Measurements from ENCODE around the gene ANKRD34C. TPM values are rescaled to one million over a fixed set of nuclear protein-coding genes. Genes with fewer than 3 reads are reported as not detected.

Gene ANKRD34C
- not detected in 5 replicates for total RNA-seq (2022; extraction: Qiagen RNA extraction)

DNA sequence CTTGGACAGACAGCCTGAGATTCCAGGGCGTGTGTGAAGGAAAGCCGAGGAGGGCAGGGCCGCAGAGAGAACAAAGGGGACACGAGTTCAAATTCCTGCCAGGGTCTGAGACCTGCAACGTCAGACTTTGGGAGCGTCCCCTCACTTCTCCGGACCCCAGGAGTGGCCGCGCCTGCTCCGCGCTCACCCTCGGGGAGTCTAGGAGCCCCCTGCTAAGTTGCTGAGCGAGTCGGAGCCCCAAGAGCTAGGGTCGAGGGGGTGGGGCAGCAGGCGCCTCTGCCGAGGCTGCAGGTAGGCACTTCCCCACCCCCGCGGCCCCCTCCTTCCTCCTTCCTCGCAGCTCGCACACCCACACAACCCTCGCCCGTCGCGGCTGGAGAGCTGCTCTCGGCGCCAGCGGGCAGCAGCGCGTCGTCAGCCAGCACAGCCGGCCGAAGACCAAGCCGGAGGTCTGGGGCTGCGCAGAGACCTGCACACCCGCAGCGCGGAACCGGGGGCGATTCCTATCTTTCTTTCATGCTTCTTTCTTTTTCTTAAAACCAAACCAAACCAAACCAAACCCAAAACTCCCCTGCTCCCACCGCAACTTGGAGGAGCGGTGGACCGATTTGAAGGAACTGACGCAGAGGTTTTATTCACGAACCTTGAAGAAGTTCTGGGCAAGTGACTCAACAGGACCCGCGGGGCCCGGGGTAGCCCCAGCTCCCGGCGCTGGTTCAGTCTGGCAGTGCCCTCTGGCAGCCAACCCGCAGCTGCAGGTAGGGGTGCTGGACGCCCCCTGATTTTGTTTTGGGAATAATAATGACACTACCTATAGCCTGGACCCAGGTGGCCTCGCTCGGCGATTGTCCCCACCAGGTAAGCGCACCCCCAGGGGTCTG is at the start of gene ANKRD34C:
TSS of gene ANKRD34C (plus strand) at position 352 of the 881 bp plus-strand sequence. CDS start 10,563 bp downstream, outside the sequence.

DNA sequence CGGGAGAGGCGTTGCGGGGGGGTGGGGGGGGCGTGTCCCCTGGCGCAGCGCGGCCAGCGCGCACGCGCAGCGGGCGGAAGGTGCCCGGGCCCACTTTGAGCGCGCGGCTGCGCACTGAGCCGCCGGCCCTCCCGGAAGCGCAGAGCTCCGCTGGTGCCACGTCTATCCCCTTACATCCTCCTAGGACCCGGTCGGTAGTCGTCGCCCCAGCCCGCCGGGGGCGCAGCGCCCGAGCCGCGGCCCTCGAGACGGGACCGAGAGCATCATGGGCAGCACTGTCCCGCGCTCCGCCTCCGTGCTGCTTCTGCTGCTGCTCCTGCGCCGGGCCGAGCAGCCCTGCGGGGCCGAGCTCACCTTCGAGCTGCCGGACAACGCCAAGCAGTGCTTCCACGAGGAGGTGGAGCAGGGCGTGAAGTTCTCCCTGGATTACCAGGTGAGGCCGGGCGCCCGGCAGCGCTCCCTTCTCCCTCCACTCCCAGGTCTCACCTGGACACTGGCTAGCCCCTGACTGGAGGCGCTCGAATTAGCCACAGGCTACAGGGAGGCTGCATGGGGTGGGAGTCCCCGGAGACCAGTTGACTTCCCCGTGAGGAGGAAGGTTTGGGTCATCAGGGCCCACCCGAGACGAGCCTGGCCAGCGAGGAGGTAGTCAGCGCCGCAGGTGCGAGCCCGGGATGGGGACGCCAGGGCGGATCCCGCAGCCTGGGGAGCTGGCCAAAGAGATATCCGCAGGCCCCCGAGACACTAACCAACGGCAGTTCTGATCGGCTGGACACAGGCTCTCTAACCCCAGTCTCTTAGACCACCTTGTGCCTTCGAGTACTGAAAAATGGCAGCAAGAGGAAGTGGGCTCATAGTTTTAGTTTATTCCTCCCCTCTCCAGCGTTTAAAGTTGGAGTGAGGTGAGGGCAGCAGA is 28.7 kb downstream of the ANKRD34C start, which contains the start of gene TMED3:
TSS of gene TMED3 (plus strand) at position 128 of the 916 bp plus-strand sequence. CDS start at position 266, 138 bp downstream.

Other genes with a start within 250 kb of the ANKRD34C start
- gene RASGRF1, start 191.9 kb upstream of the ANKRD34C start, total RNA-seq (2022; extraction: Qiagen RNA extraction), result 0.13 to 0.39 TPM (median 0.34 TPM) in 5 replicates
- 154 to 194 TPM (median 189 TPM) in 5 replicates for gene TMED3, start 28.4 kb downstream of the ANKRD34C start, total RNA-seq (2022; extraction: Qiagen RNA extraction)
- gene MINAR1, start 149.6 kb downstream of the ANKRD34C start, total RNA-seq (2022; extraction: Qiagen RNA extraction), result 0.31 to 0.54 TPM (median 0.50 TPM) in 5 replicates

Measured in A549 treated with AZD2906 at 1 μM for 4 hours (cell line).